GM12878 (cell line): ENCODE data around the gene LDLRAD3. TPM values are rescaled to one million over a fixed set of nuclear protein-coding genes. Genes with fewer than 3 reads are reported as not detected.

Experiments used
- ATAC-seq: fragments of 200-7000 bp; cut with Tn5 transposase; 3 replicates; pipeline ENCODE4 v1.9.1; 2020; ENCODE audit warnings: mild to moderate bottlenecking, moderate library complexity
- BruUV-seq: library from RNA; stranded (reverse); fragments of 400-500 nt; replicated peaks from 2 replicates; lab custom pipeline; 2021; lab: Mats Ljungman, UMichigan
- CTCF ChIA-PET: fragments of 300-600 bp; sonication (Branson Sonifier 250); formaldehyde crosslinking; extraction: SDS; loops from one replicate; lab custom pipeline; 2021; ENCODE audit warnings: inconsistent platforms; lab: Yijun Ruan, JAX
- POLR2A ChIA-PET: fragments of 350-600 bp; formaldehyde crosslinking; extraction: SDS; loops from one replicate; lab custom pipeline; 2021; ENCODE audit warnings: inconsistent platforms; lab: Charles Lee
- RAD21 ChIA-PET: fragments of 300-600 bp; sonication (Branson Sonifier 250); formaldehyde crosslinking; loops from one replicate; lab custom pipeline; 2023; ENCODE audit warnings: antibody characterized with exemption; ENCODE audit not compliant: unreplicated experiment; lab: Charles Lee
- SMC1A ChIA-PET: fragments of 300-600 bp; sonication (Branson Sonifier 250); formaldehyde crosslinking; loops from one replicate; lab custom pipeline; 2023; ENCODE audit not compliant: unreplicated experiment, uncharacterized antibody; lab: Charles Lee
- DNase-seq: peaks from one replicate; pipeline ENCODE4 v3.0.0-alpha.2; 2011; ENCODE audit warnings: low read depth, low spot score
- FAIRE-seq: peaks from 3 replicates; lab custom pipeline; 2011; peaks lifted over from hg19 to GRCh38; lab: Jason Lieb, UNC
- H2AFZ ChIP-seq: 2 replicates; pipeline ENCODE4 v1.6.0; 2011; ENCODE audit warnings: low read depth, low read length, control low read depth; ENCODE audit not compliant: control insufficient read depth
- H3K27ac ChIP-seq: 2 replicates; pipeline ENCODE4 v1.5.1; 2011; ENCODE audit warnings: control low read depth; ENCODE audit not compliant: control insufficient read depth, insufficient read depth
- H3K27me3 ChIP-seq, 2 experiments: replicated peaks in 1 of 2; 2 replicates each; pipeline versions ENCODE4 v1.6.0 to v1.6.1; 2011; ENCODE audit warnings: low read length in 1 of 2; ENCODE audit not compliant: control insufficient read depth in 2 of 2, insufficient read depth in 2 of 2
- H3K36me3 ChIP-seq, 2 experiments: 2 replicates each; pipeline ENCODE4 v1.5.1; 2011; ENCODE audit warnings: low read length in 1 of 2; ENCODE audit not compliant: control insufficient read depth in 2 of 2, insufficient read depth in 2 of 2
- H3K4me1 ChIP-seq: 2 replicates; pipeline ENCODE4 v1.6.1; 2011; ENCODE audit warnings: mild to moderate bottlenecking, low read length, moderate library complexity, mixed read lengths; ENCODE audit not compliant: control insufficient read depth, insufficient read depth
- H3K4me2 ChIP-seq: 2 replicates; pipeline ENCODE4 v1.6.0; 2011; ENCODE audit warnings: control low read depth; ENCODE audit not compliant: control insufficient read depth, insufficient read depth
- H3K4me3 ChIP-seq: fragments of 200-600 bp; sonication (generic); 2 replicates; pipeline ENCODE4 v1.5.1; 2016
- H3K79me2 ChIP-seq: 2 replicates; pipeline ENCODE4 v1.6.0; 2011; ENCODE audit warnings: low read length; ENCODE audit not compliant: control insufficient read depth, insufficient read depth
- H3K9ac ChIP-seq: 2 replicates; pipeline ENCODE4 v1.8.0; 2011; ENCODE audit warnings: low read length, control low read depth, mixed read lengths; ENCODE audit not compliant: control insufficient read depth, insufficient read depth
- H3K9me3 ChIP-seq: replicated peaks from 3 replicates; pipeline ENCODE4 v1.5.1; 2011; ENCODE audit warnings: mild to moderate bottlenecking, low read length; ENCODE audit not compliant: control insufficient read depth, insufficient read depth
- H4K20me1 ChIP-seq: 2 replicates; pipeline ENCODE4 v1.6.0; 2011; ENCODE audit not compliant: control insufficient read depth, insufficient read depth
- BCL3 ChIP-seq: IDR thresholded peaks from 2 replicates; pipeline ENCODE4 v1.6.1; 2011; ENCODE audit warnings: borderline replicate concordance, low read depth, mild to moderate bottlenecking, moderate library complexity, low read length; ENCODE audit not compliant: insufficient read depth, poor library complexity, severe bottlenecking
- BHLHE40 ChIP-seq, 2 experiments: fragments of 450-650 bp in 1 of 2; IDR thresholded peaks; 2 replicates each; pipeline ENCODE4 v1.6.1; 2011 to 2017; ENCODE audit warnings: low read depth in 2 of 2, borderline replicate concordance in 1 of 2, improper control_type of control experiment in 1 of 2, low read length in 1 of 2, mild to moderate bottlenecking in 1 of 2
- BRCA1 ChIP-seq: IDR thresholded peaks from 2 replicates; pipeline ENCODE4 v1.6.1; 2011; ENCODE audit warnings: low read depth, low read length, improper control_type of control experiment
- CUX1 ChIP-seq: IDR thresholded peaks from 2 replicates; pipeline ENCODE4 v1.6.1; 2012; ENCODE audit warnings: improper control_type of control experiment, low read depth, low read length; ENCODE audit not compliant: insufficient replicate concordance
- MEF2A ChIP-seq: IDR thresholded peaks from 2 replicates; pipeline ENCODE4 v1.6.1; 2011; ENCODE audit warnings: low read depth, mild to moderate bottlenecking, low read length, moderate library complexity; ENCODE audit not compliant: insufficient read depth
- MYC ChIP-seq: IDR thresholded peaks from 2 replicates; pipeline ENCODE4 v1.6.1; 2011; ENCODE audit warnings: mild to moderate bottlenecking, low read length, moderate library complexity, inconsistent platforms; ENCODE audit not compliant: insufficient read depth, insufficient replicate concordance, insufficient read length, severe bottlenecking
- NFXL1 ChIP-seq: fragments of 450-650 bp; IDR thresholded peaks from 2 replicates; pipeline ENCODE4 v1.6.1; 2017; ENCODE audit warnings: antibody characterized with exemption, mild to moderate bottlenecking, borderline replicate concordance
- RAD21 ChIP-seq: IDR thresholded peaks from 2 replicates; pipeline ENCODE4 v1.6.1; 2011; ENCODE audit warnings: mild to moderate bottlenecking, low read depth, low read length, moderate library complexity; ENCODE audit not compliant: insufficient read depth
- REST ChIP-seq: IDR thresholded peaks from 2 replicates; pipeline ENCODE4 v1.6.1; 2012; ENCODE audit warnings: mild to moderate bottlenecking, low read depth, low read length
- WGBS: methylation state at CpG from one replicate; pipeline ENCODE4 v1.1.6; 2016; ENCODE audit warnings: low lambda C conversion rate; ENCODE audit not compliant: insufficient replicate concordance, insufficient coverage; ENCODE audit errors: missing lambda C conversion rate; 5-methylcytosine and 5-hydroxymethylcytosine counted together
- in situ Hi-C: fragments of 300-500 bp; cut with MboI; formaldehyde crosslinking; loops from 9 replicates; pipeline ENCODE4 v1.14.3; 2018; ENCODE audit warnings: mixed read lengths
- intact Hi-C: fragments of 100-400 bp; cut with micrococcal nuclease; formaldehyde crosslinking; loops from one replicate; pipeline ENCODE4 v1.14.2; 2022; ENCODE audit not compliant: unreplicated experiment
- polyA plus RNA-seq, 11 experiments: library from polyadenylated mRNA; depleted of rRNA in 4 of 11; unstranded in 6 of 11; stranded (reverse) in 5 of 11; fragments of >200 nt; fragmentation: Nextera tagmentation in 4 of 11; fragmentation: Illumina TruSeq in 1 of 11; extraction: Ambion mirVana in 4 of 11; extraction: Trizol in 1 of 11; gene quantifications; 1 replicate in 1 of 11; 2 replicates in 10 of 11; pipeline versions ENCODE4 v1.2.1 to v1.2.3, GENCODE V29; 2011 to 2016; ENCODE audit warnings: inconsistent platforms in 2 of 11, missing spikeins in 2 of 11, low read depth in 1 of 11
- total RNA-seq, 4 experiments: library from RNA; depleted of rRNA in 3 of 4; stranded (reverse); fragments of >200 nt in 3 of 4; fragmentation: Illumina TruSeq in 1 of 4; extraction: Trizol in 1 of 4; gene quantifications; 2 replicates each; pipeline versions ENCODE4 v1.2.1 to v1.2.3, GENCODE V29; 2013 to 2021

LDLRAD3 gene
- total and polyA plus RNA-seq, 10 of the 15 experiments (the other 5 are each of a cell fraction or from before 2014, with no cell fraction given), result 2.5 to 17.2 (median 10.7) TPM

- in situ Hi-C loops, result no loop called here
- SMC1A ChIA-PET, result no interaction called here
- no peaks in the 10 kb centered on the region for H3K36me3 ChIP-seq
- FAIRE-seq (no peak), DNase-seq (no peak), ATAC-seq (no peak)
- no peak overlapping the region for H3K27ac ChIP-seq
- no TSS peak for BruUV-seq
- no peaks in the 10 kb centered on the region for H3K4me1 ChIP-seq
- RAD21 ChIA-PET, result no interaction called here
- no peaks in the 10 kb centered on the region for H3K9me3 ChIP-seq
- H3K27me3 ChIP-seq, result no peaks in the 10 kb centered on the region
- WGBS, result 46% methylated on average over 4 of the region's 4 CpGs
- CTCF ChIA-PET, result no interaction called here
- intact Hi-C loops, result no loop called here
- no peak overlapping the region for H2AFZ ChIP-seq
- no peak overlapping the region for H3K4me2 ChIP-seq
- H3K79me2 ChIP-seq, result no peaks in the 10 kb centered on the region
- H3K9ac ChIP-seq, result no peak overlapping the region
- no peak overlapping the region for H3K4me3 ChIP-seq
- no peaks in the 10 kb centered on the region for H4K20me1 ChIP-seq
- POLR2A ChIA-PET, result no interaction called here
- no peak for TF ChIP-seq MEF2A
- no peak for TF ChIP-seq BHLHE40 (IDR thresholded peaks at IDR 0.05; ENCODE audit: borderline replicate concordance in 1 of 2, low read depth in 2 of 2, low read length in 1 of 2)
- TF ChIP-seq MYC, result no peak
- TF ChIP-seq REST, result no peak
- TF ChIP-seq NFXL1, result no peak
- no peak for TF ChIP-seq BRCA1
- TF ChIP-seq RAD21, result no peak
- TF ChIP-seq BCL3, result no peak
- TF ChIP-seq CUX1, result no peak
Measured at GRCh38 chr11:35897019-35897418, 46.8 kb upstream of the LDLRAD3 start.
